ENCODE measurements around the gene CMTM7.
A peak's percentile ranks its signal among the peaks of the same experiment; 100 is the strongest.

The CMTM7 gene

DNA sequence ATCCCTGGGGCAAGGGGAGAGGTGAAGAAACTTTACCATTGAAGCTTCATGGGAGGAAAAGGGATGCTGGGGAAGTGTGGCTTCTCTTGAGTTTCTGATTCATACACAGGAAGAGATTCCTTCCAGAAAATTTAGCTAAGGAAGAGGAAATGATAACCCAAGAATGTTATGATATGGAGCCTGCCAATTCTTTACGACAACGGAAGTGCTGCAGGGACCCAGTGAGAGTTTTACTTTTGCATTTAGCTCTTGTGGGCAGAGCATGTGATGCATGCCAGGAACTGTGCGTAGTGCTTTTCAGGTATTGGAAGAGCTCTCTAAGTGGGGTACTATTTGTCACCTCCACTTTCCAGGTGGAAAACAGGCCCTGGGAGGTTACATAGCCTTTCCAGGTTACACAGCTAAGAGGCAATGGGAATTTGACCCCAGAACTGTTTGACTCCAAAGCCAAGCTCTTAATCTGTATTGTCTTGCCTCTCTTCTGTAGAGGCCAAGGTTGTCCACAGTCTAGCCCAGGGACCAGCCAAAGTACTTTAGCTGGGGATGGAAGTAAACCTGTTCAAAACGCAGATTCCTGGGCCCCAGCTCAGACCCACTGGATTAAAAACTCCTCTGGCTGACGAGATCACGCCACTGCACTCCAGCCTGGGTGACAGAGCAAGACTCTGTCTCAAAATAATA, 23.0 kb downstream of the CMTM7 start:
- peak in 1 of 2 experiments; percentile 46 for DNase-seq

DNA sequence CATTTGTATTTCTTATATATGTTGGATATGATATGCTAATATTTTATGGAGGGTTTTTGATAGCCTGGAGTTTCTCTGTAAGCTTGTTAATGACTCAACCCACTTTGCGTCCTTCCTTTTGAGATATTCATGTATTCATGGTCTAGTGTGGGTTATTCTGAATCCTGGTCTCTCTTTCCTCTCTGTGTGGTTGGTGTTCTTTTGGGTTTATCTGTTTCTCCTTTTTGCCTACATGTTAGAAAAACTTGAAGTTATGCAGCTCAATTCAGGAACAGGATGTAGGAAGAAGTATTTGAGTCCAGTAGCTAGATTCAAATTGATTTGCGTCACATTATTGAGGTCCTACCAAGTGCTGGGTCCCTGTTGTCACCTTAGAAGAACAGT, 28.1 kb downstream of the CMTM7 start:
- DNase-seq: no peak

DNA sequence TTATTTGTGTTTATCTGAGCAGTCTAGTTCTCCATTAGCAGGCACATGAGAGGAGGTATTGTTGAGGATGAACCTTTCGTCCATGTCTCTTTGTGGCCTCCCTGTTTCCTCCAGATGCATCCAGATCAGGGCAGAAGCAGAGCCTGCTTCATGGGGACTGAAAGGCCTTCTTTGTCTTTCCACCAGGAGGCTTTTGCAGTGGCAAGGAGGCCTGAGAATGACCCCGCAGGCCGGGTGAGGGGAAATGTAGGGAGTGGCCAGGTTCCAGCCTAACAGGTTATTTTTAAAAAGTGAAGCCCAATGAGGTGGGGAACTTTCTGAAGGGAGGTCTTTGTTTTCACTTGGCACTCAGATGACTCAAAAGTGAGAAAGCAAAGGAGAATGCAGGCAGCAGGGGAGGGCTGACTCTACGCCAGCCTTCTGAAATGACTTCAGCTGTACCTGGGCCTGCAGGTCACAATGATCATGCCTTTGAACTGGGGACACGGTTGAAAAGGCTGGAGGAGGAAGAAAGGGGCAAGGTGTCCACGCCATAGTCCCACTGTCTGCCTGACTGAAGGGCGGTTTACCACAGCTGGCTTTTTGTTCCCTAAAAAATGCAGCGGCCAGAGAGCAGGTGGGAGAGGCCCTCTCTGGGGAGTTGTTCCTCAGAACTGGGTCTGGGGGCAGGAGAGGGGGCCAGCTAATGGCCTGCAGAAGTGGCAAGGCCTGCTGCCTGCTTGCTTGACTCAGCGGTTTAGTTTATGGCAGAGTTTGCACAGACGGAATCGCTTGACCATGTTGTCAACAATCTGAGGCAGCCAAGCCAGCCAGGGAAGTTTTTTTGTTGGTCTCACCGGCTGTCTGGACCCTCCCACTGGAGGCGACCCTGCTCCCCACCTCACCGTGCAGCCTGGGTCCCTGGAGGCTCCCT, 28.7 kb downstream of the CMTM7 start:
- peak; percentile 58 to 67 for DNase-seq

DNA sequence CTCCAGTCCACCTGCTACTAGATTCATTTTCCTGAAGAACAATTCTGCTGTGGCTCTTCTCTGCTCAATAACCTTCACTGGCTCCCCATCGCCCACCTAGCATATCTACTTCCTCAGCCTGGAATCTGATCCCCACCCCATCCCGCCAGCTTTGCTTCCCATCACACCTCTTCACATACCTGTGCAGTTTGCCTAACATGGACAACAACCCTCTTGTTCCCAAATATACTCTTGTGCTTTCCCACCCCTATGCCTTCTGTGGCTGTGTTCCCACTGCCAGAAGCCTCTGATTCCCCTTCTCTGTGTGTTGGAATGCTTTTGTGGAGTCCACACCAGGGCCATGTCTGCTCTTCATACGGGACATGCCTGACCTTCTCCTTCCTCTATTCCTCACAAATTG, 29.5 kb downstream of the CMTM7 start:
- no peak for DNase-seq

- peak in 1 of 2 experiments; percentile 15 for DNase-seq
Measured at GRCh38 chr3:32421991-32422859, 30.6 kb downstream of the CMTM7 start.

GRCh38 chr3:32422943-32423342, 31.3 kb downstream of the CMTM7 start:
- DNase-seq: peak in 1 of 2 experiments; percentile 17

DNA sequence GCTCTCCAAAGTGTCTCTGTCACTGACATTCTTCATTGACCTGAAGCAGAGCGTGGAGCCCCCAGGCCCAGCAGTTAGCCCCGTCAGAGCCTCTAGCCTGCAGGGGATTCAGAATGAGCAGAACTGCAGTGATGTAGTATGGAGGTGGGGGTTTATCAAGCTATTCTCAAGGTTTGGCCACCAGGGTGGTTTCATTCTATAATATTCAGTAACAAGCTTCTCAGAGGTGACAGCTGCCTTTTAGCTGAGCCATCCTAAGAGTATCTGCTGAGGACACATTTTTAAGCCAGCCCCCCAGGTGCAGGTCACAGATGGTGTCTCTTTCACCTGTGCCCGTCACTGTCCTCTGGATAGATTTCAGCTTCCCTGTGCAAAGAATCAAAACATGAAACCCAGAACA, 31.9 kb downstream of the CMTM7 start:
- no peak for DNase-seq

DNA sequence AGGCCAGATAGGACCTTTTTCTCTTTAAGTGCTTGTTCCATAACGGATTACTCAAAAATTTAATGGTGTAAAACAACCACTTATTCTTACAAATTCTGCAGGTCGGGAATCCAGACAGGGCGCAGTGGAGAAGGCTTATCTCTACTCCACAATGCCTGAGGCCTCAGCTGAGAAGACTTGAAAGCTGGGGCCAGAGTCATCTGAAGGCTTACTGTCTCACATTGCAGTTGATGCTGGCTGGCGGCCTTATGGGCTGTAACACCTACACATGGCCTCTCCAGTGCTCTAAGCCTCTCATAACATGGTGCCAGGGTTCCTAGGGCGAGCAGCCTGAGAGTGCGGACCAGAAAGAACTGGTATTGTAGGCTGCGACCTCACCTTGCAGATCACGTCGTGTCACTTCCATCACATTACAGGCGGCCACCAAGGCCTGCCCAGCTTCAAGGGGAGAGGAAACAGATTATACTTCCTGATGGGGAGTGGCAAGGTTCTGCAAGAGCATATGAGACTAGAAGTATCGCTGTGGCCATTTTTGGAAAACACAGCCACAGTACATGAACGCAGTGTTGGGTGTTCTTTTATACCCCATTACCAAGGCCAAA, 32.4 kb downstream of the CMTM7 start:
- DNase-seq: peak in 1 of 2 experiments; percentile 54

DNA sequence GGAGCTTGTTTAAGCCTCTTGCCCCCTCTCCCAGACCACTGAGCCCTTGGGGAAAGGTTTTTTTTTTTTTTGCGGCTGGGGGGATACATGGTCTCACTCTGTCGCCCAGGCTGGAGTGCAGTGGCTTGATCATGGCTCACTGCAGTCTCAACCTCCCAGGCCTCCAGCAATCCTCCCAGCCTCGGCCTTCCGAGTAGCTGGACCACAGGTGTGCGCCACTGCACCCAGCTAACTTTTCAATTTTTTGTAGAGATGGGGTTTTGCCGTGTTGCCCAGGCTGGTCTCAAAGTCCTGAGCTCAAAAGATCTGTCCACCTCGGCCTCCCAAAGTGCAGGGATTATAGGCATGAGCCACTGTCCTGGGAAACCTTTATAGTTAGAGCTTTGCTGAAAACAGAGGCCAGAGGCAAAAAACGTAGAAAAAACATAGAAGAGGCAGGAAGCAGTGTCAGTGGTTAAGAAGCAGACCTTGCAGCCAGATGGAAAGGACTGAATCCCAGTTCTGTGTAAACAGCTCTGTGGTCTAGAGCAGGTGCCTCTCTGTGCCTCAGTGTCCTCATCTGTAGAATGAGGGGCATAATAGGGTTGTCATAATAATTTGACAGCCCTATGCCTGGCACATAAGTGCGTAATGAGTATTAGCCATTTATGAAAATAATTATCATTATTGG, 33.1 kb downstream of the CMTM7 start:
- no peak for DNase-seq

- DNase-seq: peak in 1 of 2 experiments; percentile 39
Measured at GRCh38 chr3:32428092-32429068, 36.7 kb downstream of the CMTM7 start.

DNA sequence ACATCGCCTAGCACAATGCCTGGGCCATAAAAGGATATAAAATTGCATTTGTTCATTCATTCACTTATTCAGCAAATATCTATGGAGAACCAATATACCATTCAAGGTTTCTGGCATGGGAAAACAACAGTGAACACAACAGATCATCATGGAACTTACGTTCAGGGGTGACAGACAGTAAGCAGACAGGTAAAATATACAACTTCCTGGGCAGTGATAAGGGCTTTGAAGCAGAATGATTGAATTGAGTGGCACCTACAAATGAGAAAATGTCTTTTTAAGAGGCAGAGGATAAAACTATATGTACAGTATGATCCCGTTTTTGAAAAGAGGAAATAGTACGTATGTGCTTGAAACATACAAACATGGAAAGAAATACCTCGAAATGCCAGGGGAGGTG, 39.2 kb downstream of the CMTM7 start:
- DNase-seq: no peak

DNA sequence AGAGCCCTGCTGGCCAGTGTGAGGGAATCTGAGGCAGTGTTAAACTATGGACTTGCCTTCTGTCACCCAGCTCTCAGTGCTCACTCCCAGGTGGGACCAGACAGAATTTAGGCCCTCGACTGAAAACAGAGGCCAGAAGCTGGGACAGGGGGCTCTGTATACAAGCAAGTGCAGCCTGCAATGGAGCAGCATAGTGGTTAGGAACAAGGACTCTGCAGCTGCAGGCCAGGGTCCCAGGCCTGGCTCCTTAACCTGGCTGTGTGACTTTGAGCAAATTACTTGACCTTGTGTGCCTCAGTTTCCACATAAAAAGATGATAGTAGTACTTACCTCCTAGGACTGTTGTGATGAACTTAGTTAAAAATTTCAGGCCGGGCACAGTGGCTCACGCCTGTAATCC, 39.8 kb downstream of the CMTM7 start:
- no peak for DNase-seq

GRCh38 chr3:32432045-32432710, 40.5 kb downstream of the CMTM7 start:
- DNase-seq: no peak

DNA sequence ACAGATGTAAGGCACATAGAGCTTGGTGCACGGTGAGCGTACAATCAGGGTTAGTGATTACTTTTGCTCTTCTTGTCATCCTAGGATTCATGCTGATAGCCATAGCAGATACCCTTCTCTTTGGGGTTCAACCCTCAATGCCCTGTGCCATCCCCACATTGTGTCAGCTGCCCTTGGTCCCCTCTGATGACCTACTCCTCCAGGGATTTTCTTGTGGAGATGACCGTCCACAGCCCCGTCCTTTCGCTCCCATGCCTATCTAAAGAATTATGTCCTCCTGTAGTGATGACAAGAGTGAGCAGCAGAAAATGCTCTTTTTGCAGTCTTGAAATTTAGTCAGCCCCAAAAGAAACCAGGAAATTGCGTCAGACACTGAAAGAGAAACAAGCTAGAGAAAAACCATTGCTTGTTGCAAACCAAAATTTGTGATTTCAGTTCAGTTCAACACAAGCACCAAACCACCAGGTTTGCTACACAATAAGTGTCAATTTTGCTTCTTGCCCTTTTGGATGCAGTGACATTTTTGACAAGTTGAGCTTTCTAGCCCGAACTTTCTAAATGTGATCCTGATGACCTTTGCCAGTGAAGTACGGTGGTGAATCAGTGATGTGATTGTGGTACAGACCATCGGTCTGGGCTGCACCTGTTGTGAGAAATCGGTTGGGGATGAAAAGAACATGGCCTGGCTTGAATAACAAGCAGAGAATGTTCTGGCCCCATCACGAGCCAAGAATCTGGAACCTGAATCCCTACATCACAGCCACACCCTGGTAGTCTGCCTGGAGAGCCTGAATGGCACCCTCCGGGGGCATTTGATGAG, 41.3 kb downstream of the CMTM7 start:
- peak; percentile 61 to 63 for DNase-seq

- DNase-seq: no peak
Measured at GRCh38 chr3:32434206-32434605, 42.6 kb downstream of the CMTM7 start.

DNA sequence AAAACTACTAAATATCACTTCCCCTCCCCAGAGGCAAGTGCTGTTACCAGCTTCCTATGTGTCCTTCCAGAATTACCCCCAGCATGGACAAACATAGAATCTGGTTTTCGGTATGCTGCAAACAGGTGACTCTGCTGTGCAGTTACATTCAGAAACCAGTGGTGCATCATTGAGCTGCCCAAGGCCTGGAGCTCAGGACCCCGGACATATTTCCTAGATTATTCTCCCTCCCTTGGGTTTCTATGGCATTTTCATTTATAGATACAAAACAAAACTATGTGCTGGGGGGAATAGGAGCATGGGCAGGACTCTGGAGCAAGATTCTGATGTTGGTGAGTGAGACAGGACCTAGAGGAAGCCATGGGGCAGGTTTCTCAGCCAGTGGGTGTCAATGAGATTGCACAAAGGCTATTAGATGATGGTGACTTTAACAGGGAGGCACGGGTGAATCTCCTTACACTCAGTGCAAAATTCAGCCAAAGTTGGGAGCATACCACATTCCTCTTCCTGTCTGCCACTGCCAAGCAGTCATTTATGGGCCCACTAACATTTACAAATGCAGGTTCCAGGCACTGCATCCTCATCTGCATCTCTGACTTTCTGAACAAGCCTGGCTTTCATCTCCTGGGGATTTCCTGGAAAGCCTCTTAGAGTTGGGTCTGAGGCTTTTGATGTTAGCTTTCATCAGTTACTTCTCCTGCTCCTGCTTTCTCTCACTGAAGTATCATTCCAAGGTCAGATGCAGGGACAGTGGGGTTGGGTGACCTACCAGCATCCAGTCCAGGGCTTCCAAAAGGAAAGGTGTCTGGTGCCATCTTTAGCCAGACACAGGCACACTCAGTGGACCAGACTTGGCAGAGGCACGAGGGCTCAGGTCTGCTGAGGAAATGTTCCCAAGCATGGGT, 44.5 kb downstream of the CMTM7 start:
- no peak for DNase-seq

DNA sequence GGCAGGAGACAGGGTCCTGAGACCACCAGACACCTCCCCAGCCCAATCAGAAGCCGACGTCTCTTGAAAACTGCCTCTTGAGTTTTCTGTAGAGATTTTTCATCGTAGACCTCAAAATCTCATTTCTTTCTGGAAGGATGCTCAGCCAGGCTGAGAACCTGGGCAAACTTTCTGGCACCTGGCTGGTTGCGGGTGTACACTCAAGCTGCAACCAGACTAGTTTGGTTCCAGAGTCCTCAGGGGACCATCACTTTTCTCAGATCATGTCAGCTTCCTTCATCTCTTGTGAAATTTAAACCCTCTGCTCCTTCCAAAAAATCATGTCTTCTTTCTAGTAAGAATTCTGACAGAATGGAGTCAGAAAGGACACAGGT, 45.1 kb downstream of the CMTM7 start:
- DNase-seq: no peak

GRCh38 chr3:32437896-32438295, 46.2 kb downstream of the CMTM7 start:
- no peak for DNase-seq

Measured in activated T-cell treated with anti-CD3 and anti-CD28 coated beads, Interleukin-2, amount 50 U/mL, for 48 hours (primary cell).